Kidney (tissue), 14 donors: ENCODE data around the gene CEP57. TPM values are rescaled to one million over a fixed set of nuclear protein-coding genes. Genes with fewer than 3 reads are reported as not detected.
"Not testable (repeated sequence)": the region's sequence is repeated elsewhere in the genome, so short reads cannot be mapped to it uniquely, and the experiment has no call there.

Source experiments
- DNase-seq, 5 donors: peaks; one replicate each; pipeline ENCODE4 v3.0.0-alpha.2; 2013 to 2020
- FAIRE-seq: peaks from 2 replicates; lab custom pipeline; 2012; peaks lifted over from hg19 to GRCh38; lab: Jason Lieb, UNC
- H3K27ac ChIP-seq, 2 donors: one replicate each; pipeline ENCODE4 v1.7.0; 2013; ENCODE audit warnings: low read depth in 2 of 2, low read length in 2 of 2, inconsistent platforms in 1 of 2
- H3K27me3 ChIP-seq: one replicate; pipeline ENCODE4 v1.7.1; 2013; ENCODE audit warnings: low read length, inconsistent platforms; ENCODE audit not compliant: control insufficient read depth, insufficient read depth
- H3K36me3 ChIP-seq, 3 donors: one replicate each; pipeline versions ENCODE4 v1.7.0 to v1.7.1; 2013; ENCODE audit warnings: low read length in 3 of 3, control low read depth in 1 of 3, inconsistent platforms in 1 of 3; ENCODE audit not compliant: insufficient read depth in 3 of 3, control insufficient read depth in 2 of 3
- H3K4me1 ChIP-seq, 3 donors: one replicate each; pipeline versions ENCODE4 v1.7.0 to v1.7.1; 2013; ENCODE audit warnings: low read length in 3 of 3, inconsistent platforms in 1 of 3, low read depth in 1 of 3; ENCODE audit not compliant: control insufficient read depth in 2 of 3, insufficient read depth in 2 of 3
- H3K4me3 ChIP-seq, 3 donors: one replicate each; pipeline versions ENCODE4 v1.7.0 to v1.8.1; 2013; ENCODE audit warnings: low read length in 3 of 3, control low read depth in 1 of 3, inconsistent platforms in 1 of 3
- H3K9ac ChIP-seq, 3 donors: one replicate each; pipeline versions ENCODE4 v1.7.0 to v1.7.1; 2013; ENCODE audit warnings: low read length in 3 of 3, control low read depth in 1 of 3, inconsistent platforms in 1 of 3
- H3K9me3 ChIP-seq, 3 donors: one replicate each; pipeline versions ENCODE4 v1.7.0 to v1.7.1; 2013; ENCODE audit warnings: low read length in 3 of 3, control low read depth in 1 of 3, inconsistent platforms in 1 of 3; ENCODE audit not compliant: control insufficient read depth in 2 of 3, insufficient read depth in 1 of 3
- CTCF ChIP-seq: IDR thresholded peaks from 3 replicates; pipeline ENCODE4 v1.5.1; 2012; ENCODE audit warnings: mild to moderate bottlenecking, moderate library complexity, borderline replicate concordance; ENCODE audit not compliant: insufficient read depth; ENCODE audit errors: extremely low read depth
- intact Hi-C: fragments of 100-400 bp; cut with DNase I; formaldehyde crosslinking; loops from one replicate; pipeline ENCODE4 v1.11.1; 2022
- polyA plus RNA-seq: library from polyadenylated mRNA; stranded (reverse); fragments of 350-450 nt; fragmentation: Illumina TruSeq; extraction: RNeasy Lipid Tissue Mini Kit (QIAGEN cat#74804); gene quantifications from one replicate; pipeline ENCODE4 v1.2.3, GENCODE V29; 2014; ENCODE audit warnings: low read depth, low replicate concordance; ENCODE audit not compliant: insufficient read depth
- total RNA-seq: library from RNA; stranded (reverse); fragmentation: NEBNext Ultra II Directional; extraction: Animal tissue kit (Norgen Biotek cat#: 25700); gene quantifications from one replicate; pipeline ENCODE4 v1.2.1, GENCODE V29; 2021
- donor health status: control.
- donor health status: control.
- donor health status: control.
- donor health status: control.
- donor health status: control.
- donor health status: DM: yes; HTN: yes; CAD: no.
- donor health status: Normal renal cell carcinoma (clear cell type).

Gene CEP57
- total and polyA plus RNA-seq, 2 donors from 2014 or later: 14.9 to 33.4 TPM

GRCh38 chr11:95811052-95811451 lies 20.8 kb downstream of the CEP57 start:
- H3K27me3 ChIP-seq, FAIRE-seq, H3K27ac ChIP-seq, H3K4me1 ChIP-seq, H3K9me3 ChIP-seq, H3K36me3 ChIP-seq, DNase-seq, intact Hi-C loops, H3K4me3 ChIP-seq, H3K9ac ChIP-seq: not testable (repeated sequence)

- peaks cover 3 to 6% (median 3%) of the 10 kb centered on the region in 3 donors for H3K36me3 ChIP-seq
- no peak for FAIRE-seq
- no peaks in the 10 kb centered on the region for H3K27me3 ChIP-seq
- no peaks in the 10 kb centered on the region for H3K4me1 ChIP-seq
- H3K9ac ChIP-seq: no peak overlapping the region
- DNase-seq: no peak
- no peak overlapping the region for H3K27ac ChIP-seq
- H3K9me3 ChIP-seq: no peaks in the 10 kb centered on the region
- H3K4me3 ChIP-seq: no peak overlapping the region
- TF ChIP-seq CTCF: no peak
- intact Hi-C loops: no loop called here
Measured at GRCh38 chr11:95816037-95816436, 25.7 kb downstream of the CEP57 start.

GRCh38 chr11:95821640-95822039 lies 31.3 kb downstream of the CEP57 start:
- no peak for DNase-seq
- intact Hi-C loops: no loop called here
- H3K9ac ChIP-seq: no peak overlapping the region
- no peak overlapping the region for H3K4me3 ChIP-seq
- no peaks in the 10 kb centered on the region for H3K27me3 ChIP-seq
- H3K27ac ChIP-seq: no peak overlapping the region
- TF ChIP-seq CTCF: no peak
- H3K9me3 ChIP-seq: no peaks in the 10 kb centered on the region
- H3K4me1 ChIP-seq: no peaks in the 10 kb centered on the region
- H3K36me3 ChIP-seq: peaks cover 3 to 6% (median 3%) of the 10 kb centered on the region in 3 donors
- no peak for FAIRE-seq

- H3K36me3 ChIP-seq: peaks cover 2 to 13% (median 6%) of the 10 kb centered on the region in 3 donors
- no peak for FAIRE-seq
Measured at GRCh38 chr11:95827696-95828095, 37.4 kb downstream of the CEP57 start.

More at GRCh38 chr11:95827696-95828095, 37.4 kb downstream of the CEP57 start:
- no peak for DNase-seq
- intact Hi-C loops: no loop called here
- no peaks in the 10 kb centered on the region for H3K9me3 ChIP-seq
- H3K9ac ChIP-seq: no peak overlapping the region
- no peaks in the 10 kb centered on the region for H3K4me1 ChIP-seq
- no peak overlapping the region for H3K27ac ChIP-seq
- no peaks in the 10 kb centered on the region for H3K27me3 ChIP-seq
- H3K4me3 ChIP-seq: no peak overlapping the region
- no peak for TF ChIP-seq CTCF
